ENCODE measurements around the gene ASPHD2. TPM values are rescaled to one million over a fixed set of nuclear protein-coding genes. Genes with fewer than 3 reads are reported as not detected.

Gene ASPHD2
- polyA plus RNA-seq, 1 donor, result 4.4 TPM

DNA sequence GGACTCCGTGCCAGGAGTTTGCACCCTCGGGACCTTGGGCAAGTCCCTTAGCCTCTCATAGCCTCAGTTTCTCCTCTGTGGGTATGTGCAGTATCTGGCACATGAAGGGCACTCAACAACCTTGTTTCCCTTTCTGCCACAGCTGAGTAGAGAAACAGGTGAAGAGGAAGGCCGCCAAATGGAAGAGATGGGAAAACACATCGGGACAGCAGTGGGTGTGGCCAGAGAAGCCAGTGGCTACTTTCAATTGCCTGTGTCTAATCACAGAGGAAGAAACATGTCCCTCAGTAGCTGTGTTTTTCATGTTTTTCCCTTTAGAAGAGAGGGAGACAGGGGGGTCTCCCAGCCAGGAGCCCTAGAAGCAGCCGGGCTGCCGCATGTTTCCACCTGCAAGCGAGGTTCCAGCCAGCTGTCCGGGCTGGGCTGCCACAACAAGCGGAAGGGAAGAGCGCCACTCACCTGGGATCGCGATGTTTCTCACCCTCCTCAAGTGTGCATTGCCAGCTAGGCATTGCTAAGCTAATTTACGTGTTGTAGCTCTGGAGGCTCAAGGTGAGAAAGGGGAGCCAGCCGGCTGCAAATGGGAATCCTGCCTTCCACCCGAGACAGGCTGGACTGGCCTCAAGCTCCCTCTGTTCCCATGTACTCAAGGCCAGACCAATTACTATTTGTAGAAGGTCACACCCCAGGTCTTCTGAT, 16.7 kb downstream of the ASPHD2 start:
- DNase-seq, result no peak

DNA sequence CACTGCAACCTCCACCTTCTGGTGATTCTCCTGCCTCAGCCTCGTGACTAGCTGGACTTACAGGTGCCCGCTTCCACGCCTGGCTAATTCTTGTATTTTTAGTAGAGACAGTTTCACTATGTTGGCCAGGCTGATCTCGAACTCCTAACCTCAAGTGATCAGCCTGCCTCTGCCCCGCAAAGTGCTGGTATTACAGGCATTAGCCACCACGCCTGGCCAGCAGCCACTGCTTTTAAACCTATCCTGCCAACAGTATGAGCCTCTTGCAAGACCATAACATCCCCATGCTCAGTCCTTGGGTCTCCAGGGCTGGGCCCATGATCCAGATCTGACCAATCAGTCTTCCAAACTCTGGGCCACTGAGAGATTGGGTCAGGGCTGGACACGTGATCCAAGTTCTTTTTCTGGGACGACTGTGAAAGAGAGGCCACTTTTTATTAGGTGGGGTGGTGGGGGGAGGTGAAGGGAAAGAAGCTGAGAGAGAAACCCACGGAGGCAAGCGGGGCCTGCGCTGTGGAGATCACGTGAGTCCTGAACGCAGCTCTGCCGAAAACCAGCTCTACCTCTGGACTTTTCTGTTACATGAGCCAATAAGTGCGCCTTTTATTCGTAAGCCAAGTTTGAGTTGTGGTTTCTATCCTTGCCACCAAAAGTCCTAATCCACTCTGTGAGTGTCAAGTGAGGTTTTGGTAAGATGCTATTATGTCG, 17.9 kb downstream of the ASPHD2 start:
- DNase-seq, result no peak

DNA sequence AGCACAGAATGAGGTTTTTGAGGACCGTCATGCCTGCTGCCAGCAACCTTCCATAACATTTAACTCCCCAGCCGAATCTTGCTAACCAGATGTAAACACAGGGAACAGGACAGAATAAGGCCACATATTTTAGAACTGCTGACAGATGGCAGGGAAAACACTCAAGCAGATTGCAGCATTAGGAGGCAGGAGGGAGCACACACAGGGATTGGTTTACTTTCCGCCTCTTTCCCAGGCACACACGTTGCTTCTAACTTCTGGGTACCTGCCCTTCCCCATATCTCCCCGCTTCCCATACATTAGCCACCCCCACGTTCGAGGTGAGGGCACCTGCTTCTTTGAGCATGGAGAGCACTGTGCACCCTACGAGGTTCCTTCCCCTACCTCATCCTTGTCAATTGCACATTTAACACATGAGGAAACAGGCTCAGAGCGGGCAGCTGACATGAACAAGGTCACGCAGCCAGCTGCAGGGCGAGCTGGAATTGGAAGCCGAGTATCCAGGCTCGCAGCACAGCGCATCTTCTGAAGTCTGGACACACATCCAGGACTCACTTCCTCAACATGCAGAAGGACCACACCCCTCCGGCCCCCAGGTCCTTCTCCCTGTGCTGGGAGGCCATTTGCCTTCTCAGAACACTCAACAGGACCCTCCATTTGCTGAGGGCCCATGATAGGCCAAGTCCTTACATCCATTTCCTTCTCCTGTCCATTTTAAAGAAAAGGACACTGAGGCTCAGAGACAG, 18.7 kb downstream of the ASPHD2 start:
- DNase-seq, result no peak

DNA sequence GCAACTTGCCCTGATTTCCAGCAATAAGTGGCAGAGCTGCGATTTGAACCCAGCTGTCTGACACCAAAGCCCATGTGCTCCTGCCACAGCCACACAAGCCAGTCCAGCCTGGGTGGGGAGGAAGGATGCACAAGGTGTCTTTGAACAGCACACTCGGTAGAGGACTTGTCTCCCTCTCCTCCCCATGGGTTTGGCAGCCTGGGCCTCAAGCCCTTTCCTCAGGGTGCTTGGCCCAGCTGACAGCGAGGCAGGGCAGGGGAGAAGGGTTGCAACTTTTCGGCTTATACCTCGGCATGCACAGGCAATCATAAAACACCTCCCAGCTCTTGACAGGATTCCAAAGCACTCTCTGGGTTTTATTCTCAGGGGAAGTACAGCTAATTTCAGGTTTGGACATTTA, 19.3 kb downstream of the ASPHD2 start:
- DNase-seq, result no peak

DNA sequence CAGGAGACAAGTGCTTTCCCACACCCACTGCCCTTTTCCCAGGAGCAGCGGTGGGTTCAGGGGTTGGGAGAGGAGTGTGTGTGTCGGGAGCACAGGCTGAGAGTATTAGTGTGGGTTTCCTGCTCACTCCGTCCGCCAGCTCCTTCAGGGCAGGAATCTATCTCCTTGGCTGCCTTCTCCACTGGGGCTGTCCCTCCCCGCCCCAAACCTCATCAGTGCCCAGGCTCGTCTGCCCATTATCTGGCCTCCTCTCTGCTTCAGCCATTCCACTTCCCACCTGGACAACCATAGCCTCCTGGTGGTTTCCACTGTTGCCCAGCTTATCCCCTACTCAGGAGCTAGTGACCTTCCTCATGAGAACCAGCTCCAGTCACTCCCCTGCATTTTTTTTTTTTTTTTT, 19.9 kb downstream of the ASPHD2 start:
- DNase-seq, result no peak

DNA sequence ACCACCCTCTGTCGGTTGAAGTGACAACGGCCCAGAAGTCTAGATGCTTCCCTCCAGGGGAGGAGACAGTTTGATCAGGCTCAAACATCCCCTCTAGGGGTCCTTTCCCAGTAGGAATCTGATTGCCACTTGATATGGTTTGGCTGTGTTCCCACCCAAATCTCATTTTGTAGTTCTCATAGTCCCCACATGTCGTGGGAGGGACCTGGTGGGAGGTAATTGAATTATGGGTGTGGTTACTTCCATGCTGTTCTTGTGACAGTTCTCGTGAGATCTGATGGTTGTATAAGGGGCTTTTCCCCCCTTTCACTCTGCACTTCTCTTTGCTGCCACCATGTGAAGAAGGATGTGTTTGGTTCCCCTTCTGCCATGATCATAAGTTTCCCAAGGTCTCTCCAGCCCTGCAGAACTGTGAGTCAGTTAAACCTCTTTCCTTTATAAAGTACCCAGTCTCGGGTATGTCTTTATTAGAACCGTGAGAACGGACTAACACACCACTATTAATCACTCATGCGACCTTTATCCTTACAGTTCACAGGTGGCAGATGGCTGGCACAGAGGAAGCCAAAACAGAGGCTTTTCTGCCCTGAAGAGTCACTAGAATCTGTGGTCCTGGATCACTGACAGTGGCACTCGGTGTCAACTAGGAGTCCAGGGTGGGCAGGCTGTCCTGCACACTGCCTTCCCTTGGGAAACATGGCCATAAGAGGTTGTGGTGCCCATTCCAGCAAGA, 21.6 kb downstream of the ASPHD2 start:
- DNase-seq, result no peak

DNA sequence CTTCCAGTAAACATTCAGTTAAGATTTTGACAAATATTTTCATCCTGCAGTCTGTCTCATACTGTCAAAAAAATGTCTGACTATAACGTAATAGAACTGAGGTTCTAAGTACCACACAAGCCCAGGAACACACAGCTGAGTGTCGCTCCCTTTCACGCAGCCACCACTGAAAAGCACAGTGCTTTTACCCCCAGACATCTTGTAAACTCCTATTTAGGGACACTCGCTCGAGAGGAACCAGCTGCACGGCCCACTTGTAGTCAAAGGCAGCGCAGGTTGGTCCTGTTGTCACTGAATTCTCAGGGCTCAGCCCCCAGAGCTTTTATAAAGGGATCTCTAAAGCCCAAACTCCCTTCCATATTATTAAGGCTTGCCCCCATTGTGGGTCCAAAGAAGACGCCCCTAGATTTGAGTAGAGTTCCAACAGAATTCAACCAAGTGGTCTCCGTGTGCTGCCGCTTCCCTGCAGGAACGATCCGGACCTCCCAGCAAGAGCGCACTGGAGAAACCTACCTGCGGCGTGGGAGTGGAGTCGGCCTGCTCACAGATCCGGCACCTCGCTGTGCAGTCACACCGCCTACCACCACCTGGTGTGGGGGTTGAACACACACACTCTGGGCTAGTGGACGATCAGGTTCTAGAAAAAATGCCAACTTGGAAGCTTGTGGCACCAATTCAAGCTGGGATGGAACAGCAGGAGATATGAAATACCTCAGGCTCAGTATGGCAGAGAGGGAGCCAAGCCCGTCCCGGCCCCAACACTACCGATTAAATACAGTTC, 23.4 kb downstream of the ASPHD2 start:
- DNase-seq, result no peak

DNA sequence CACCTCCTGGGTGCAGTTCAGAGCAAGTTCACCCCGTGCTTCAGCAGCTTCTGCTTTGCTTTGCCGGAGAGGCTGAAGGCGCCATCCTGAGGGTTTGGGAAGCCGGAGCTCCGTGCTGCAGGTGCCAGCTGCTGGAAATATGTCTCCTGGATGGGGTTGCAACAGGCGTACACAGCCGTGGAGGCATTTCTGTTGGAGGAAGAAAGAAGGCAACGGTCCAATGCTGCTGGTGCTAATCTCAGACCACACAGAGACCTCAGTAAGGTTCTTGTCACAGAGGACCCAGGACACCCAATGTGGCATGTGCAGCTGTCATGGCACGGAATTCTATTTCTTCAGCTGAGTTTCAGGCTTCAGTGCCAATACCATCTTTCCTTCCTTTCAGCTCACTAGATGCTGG, 24.2 kb downstream of the ASPHD2 start:
- no peak for DNase-seq

DNA sequence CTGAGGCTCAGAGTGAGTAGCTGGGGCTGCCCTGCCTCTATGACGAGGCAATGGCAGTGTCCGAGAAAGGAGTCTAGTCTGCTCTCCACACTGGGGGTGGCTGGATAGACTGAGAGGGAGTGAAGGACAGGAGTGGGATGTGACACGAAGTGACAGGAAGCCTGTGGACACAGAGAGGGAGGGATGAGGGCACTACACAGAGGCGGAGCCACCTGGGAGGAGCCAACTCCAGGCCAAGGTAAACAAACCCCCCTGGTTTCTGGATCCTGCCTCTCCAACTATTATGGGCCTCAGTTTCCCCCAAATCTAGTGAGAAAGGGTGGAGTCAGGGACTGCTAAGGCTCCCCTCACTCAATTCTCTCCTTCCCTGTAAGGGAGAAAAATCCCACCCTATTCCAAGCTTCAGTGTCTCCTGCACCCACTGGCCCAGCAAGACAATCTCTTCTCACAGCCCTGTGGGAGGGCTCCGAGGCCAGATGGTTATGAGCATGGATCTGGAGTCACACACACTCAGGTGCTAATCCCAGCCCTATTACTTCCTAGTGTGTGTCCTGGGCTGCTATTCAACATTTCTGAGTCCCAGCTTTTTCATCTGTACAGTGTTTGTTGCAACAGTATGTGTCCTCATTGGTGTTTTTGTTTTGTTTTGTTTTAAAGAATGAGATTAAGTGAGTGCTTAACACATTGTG, 24.9 kb downstream of the ASPHD2 start:
- DNase-seq, result no peak

DNA sequence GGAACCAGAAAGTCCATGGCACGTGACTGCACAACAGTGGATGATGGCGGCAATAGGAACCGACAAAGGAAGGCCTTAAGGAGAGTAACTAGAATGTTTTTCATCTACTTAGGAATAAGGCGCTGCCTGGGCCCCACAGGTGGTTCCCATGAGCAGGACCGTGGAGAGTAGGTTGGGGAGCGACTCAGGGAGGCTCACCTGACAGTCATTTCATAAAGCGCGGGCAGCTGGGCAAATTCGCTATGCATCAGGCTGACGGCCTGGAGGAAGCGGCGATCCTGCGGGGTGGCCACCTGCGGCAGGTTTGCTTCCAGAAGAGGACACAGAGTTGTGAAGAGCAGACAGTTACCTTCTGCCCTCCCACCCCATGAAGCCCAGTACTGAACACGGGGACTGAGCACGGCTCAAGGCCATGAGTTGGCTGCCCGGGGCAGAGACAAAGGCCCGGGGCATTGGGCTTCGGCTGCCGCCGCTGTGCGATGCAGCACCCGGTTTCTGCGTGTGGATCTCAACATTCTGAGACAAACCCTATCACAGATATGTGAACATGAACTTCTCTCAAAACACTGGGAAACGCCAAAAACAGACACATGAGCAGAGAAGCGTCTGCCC, 28.7 kb downstream of the ASPHD2 start:
- no peak for DNase-seq

DNA sequence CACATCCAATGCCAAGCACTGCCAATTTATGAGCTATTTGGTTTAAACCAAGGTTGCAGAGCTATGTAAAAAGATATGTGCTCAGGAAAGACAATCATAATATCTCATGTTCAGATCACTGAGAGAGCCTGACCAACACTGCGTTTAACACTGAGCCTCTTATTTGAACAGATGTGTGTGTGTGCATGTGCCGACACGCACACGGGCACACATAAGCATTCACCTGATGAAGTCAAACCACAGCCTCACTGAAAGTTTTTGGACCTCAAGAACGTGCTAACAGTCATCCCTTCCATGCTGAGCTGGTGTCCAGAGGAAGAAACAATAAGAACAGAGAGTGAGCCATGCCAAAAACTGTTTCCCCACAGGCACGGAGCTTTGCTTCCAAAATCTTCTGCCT, 31.1 kb downstream of the ASPHD2 start:
- no peak for DNase-seq

DNA sequence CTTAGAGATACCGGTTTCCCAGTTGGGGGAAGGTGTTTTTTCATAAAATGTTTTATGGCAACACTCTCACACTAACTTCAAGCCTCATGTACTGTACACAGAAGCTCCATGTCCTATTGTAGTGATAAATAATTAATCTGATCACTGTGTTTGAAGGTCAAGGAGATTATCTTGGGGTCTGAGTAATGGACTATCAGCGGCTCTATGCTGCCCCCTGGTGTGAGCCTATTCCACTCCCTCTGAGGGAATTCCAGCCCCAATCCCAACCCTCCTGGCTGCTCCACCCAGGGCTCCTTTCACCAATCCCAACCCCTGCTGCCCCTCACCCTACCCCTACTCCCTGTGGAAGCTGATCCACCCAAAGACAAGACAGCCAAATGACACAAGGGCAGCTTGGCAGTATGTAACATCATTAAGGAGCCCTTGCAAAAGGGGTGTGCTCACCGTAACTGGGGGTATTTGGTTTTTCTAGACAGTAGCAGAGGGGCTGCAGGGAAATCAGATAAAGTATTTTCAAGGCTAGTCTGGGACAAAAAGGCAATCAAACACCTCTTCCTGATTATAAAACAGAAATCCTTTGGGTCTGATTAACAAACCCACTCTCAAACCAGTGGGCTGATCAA, 32.2 kb downstream of the ASPHD2 start:
- DNase-seq, result peak; percentile 43

DNA sequence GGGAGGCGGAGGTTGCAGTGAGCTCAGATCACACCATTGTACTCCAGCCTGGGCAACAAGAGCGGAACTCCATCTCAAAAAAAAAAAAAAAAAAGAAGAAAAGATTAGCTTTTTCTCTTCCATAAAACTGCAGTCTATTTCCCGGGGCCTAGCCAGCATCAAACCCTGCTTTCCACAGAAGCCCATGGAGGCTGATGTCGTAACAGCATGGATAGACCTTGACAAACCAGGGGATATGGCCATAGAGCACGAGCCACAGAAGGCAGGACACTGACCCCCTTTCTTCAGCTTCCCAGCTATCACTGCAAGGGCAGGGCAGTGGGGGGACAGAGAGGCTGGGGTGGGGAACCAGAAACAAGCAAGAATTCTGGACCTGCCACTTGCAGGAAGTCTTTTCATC, 33.0 kb downstream of the ASPHD2 start:
- no peak for DNase-seq

DNA sequence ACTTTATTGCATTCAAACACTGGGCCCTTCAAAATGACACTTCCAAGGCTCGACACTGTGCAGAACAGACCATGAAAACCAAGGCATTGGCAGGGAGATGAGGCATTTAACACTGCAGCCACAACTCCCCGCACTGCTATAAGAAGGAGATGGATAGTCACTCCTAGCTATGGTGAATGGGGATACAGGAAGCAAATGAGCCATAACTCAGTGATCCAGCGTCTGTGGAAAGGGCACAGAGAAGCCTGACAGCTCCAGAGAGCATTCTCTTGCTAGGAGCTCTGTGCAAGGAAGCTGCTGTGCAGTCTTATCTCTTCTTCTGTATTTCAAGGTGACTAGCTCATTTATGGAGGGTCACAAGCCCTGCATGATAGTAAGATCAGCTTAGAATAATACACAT, 33.6 kb downstream of the ASPHD2 start:
- DNase-seq, result no peak

DNA sequence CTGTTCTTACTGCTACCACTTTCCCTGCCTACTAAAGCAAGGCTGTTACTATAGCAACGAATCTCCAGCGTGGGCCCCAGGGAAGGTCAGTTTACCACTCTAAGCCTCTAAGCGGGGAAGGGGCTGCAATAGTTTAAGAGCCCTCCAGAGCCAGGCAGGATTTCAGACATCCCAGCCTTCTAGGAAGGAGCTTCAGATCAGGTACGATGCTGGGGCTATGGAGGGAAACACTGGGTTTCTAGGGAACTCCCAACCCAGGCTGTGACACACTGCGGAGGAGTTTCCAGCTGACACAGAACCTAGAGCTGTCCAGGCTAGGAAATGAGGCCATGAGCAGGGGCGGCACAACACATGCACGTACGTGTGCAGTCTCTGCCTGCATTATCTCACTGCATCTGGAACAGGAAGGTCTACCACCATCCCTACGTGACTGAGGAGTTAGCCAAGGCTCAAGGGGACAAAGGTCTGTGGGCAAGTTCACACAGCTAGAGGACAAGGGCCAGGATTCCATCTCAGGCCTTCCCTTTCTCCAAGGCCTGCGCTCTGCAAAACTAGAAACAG, 34.1 kb downstream of the ASPHD2 start:
- peak; percentile 67 for DNase-seq

DNA sequence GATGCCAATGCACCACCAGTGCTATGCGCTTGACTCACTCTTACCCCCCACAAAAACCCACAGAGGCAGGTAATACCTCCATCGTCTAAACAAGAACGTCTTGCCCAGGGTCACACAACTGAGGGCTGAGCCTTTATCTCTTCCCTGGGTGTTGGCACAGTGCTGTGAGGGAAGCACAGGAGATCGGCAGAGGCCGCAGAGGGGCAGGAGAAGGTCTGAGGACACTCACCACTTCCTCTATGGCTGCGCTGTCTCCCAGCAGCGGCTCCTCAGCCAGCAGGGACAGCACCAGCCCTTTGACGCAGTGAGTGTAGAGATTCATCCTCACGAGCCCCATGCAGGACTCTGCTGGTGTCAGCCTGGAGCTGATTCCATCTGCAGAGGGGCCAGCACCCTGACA, 34.6 kb downstream of the ASPHD2 start:
- no peak for DNase-seq

DNA sequence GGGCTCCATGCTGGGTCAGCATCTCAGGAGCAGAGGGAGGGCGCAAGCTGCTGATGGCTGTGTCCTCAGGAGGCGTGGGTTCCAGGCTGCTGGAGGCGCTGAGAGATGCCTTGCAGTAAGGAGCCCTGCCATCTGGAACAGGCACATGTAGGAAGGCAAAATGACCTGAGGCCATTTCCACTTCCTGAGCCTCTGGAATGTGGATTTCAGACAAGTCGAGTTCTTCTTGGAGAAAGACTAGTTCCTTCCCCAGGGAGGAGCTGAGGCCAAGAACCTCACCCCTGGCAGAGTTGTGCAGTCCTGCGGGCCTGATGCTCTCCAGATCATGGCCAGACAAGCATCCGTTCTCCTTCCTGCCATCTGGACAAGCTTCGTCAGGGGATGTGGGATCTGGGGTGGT, 35.3 kb downstream of the ASPHD2 start:
- DNase-seq, result no peak

DNA sequence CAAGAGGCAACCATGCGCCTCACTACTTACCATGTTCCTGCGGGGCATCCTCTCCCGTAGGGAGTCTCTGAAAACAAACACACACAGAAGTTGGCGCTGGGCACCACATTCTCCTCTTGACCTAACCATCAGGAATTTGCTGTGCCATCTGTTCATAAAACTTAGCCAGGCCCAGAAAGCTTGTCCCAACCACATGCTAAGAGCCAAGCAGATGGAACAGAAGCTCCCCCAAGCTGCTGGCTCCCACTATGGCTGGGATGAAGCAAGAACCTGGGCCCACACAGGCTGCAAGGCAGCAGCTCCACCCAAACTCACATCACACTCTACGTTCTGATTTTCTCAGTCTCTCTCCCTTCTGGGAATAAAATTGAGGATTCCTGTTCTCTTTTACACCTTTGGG, 37.1 kb downstream of the ASPHD2 start:
- no peak for DNase-seq

DNA sequence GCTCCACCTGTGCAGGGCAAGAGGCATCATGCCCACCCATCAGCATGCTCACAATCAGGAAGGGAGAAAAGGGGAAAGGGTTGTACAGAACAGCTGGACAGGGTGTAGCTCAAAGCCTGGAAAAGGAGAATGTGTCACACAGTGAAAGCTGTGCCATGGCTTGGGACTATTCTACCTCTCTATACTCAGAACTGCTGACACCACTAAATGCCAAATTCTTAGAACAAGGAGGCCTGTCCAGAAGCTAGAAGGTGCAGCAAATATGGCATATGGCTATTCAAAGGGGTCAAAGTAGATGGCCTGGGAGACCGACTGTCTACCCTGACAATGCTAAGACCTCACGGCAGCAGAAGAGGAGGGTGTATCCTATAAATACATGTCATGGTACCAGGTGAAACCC, 41.7 kb downstream of the ASPHD2 start:
- no peak for DNase-seq

DNA sequence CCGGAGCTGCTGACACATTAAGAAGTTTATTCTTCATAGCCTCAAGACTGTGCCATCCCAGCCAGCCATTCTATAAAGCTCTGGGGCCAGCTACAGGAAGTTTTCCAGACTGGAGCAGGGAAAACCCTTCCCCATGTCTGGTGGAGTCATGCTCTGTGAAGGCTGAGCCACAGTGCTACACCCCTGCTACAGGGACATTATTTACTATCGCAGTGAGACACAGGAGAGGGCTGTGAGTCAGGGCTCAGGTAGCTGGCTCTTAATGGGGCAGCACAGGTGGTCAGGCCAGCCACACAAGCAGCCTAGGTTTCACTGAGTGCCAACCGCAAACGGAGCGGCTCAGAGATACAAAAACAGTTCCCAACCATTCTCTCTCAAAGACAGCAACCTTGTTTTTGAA, 42.5 kb downstream of the ASPHD2 start:
- DNase-seq, result no peak

Data from left kidney (tissue), 2 donors.